Fibroblast of skin of back (primary cell): ENCODE data around the gene ARHGEF12.

Experiments used
- DNase-seq: peaks from one replicate; pipeline ENCODE4 v3.0.0-alpha.2; 2013

ARHGEF12 gene

GRCh38 chr11:120318906-120319305, 17.3 kb upstream of the ARHGEF12 start:
- DNase-seq = no peak

GRCh38 chr11:120324932-120325810, 11.0 kb upstream of the ARHGEF12 start, which contains the start of gene TLCD5:
TLCD5 (plus strand) TSS chr11:120325299; CDS start chr11:120327442, 2,143 bp downstream.
- peak; percentile 77 for DNase-seq

- peak; percentile 27 for DNase-seq
Observed at GRCh38 chr11:120326228-120326627, 10.0 kb upstream of the ARHGEF12 start.

GRCh38 chr11:120326845-120327281, 9.3 kb upstream of the ARHGEF12 start:
- no peak for DNase-seq

DNA sequence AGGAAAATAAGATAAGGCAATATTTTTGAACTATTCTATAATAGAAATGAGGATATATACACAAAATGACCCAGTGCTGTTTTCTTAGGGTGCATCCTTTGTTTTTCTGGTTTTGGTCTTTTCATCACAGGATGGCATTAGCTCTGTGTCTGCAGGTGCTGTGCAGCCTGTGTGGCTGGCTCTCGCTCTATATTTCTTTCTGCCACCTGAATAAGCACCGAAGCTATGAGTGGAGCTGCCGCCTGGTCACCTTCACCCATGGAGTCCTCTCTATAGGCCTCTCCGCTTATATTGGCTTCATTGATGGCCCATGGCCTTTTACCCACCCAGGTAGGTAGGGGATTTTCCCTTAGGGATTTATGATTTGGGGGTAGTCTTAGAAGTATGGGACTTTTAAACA, 8.9 kb upstream of the ARHGEF12 start:
- no peak for DNase-seq

DNA sequence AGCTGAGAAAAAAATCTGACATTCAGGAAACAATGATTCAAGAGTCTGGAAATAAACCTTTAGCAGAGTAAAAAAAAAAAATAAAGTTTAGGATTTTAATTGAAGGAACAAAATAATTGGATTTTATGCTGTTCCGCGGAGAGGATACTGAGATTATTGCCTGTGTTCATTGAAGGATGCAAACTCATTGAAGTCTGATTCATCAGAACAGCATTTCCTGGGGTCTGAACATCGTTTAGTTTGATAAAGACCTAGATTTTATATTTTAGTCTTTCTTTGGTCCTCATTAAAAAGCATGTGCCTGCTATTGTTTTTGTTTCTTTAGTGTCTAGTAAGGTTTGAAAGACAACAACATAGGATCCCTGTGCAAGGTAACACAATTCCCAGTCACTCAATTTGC, 6.7 kb upstream of the ARHGEF12 start:
- peak; percentile 32 for DNase-seq

GRCh38 chr11:120330045-120330444, 6.2 kb upstream of the ARHGEF12 start:
- DNase-seq = no peak

DNA sequence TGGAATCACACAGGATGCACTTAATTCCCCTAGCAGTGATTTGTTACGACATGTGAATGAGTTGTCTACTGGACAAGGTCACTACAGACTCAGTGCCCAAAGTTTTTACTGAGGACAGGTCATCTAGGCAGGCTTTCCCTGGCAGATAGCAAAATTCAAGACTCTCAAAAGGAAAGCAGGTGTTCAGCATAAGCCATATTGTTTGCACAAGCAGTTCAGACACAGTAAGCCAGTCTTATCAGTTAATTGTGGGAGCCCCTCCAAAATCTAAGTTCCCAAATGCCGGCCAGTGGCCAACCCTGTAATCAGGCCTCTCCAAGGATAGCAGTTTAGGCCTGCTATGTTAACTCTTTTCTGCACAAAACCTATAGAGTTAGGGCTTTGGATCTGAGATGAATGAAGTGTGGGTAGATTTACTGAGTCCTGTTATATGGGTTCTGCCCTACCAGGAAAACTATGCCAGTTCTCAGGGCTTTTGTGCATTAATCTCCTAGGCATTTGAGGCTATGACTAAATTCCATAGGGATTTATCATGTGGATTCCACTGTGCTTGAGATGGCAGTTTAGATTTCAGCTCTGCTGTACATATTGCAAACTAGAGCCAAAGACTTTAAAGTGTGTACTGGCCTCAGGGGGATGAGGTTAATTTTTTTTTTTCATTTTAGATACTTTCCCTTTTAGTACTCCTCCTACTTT, 4.8 kb upstream of the ARHGEF12 start:
- peak; percentile 97 for DNase-seq

DNA sequence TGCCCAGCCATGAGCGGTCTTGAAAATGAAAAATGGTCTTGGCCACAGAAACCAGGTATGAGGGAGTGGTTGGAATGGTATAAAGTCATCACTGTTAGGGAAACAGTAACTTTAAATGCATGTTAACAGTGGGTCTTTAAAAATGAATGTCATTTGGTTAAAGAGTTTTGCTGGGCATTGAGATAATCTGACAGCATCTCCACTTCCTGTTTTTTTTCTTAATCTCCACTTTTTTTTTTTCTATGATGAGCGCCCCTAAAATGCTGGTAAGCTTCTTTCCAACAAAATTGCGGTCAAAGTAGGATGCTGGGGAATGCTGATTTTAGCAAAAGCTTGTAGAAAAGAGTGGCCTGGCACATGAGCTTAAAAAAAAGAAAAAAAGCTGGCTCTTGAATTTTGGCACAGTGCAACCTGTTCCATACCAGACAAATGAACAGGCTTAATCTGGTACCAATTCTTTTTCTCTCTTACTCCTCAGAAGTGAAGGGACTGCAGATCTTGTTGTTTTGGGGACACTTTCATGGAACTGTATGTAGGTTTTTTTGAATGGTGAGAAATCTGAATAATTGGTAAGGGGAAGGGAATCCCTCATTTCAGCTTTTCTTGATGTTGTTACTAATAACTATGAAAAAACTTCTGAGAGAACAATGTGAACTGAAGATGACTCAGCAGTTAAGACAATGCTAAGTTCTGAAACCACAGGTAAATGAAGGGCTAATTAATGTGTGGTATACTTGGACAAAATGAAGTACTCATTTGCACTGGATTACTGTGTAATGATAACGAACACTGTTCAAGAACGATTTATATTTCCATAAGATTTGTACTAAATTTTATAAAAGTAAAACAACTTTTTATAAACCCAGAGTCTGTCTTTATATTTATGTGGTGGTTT, 3.1 kb upstream of the ARHGEF12 start:
- no peak for DNase-seq

DNA sequence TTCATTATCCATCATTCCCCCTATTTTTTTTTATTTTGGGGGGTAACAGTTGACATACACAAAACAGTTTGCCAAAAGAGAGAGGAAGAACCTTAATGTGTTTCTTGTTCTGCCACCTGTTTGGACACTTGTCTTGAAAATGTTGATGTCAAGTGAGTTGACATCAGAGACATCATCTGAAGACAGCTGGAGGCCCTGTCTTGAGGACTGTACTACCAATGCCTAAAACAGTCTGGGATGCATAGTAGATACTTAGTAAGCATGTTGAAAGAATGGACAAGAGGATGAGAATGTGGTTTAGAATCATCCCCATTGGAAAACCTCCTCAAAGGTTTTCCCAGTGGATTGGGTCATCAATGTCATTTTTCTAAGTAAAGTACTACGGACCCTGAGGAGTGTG, 2.4 kb upstream of the ARHGEF12 start:
- DNase-seq = no peak

DNA sequence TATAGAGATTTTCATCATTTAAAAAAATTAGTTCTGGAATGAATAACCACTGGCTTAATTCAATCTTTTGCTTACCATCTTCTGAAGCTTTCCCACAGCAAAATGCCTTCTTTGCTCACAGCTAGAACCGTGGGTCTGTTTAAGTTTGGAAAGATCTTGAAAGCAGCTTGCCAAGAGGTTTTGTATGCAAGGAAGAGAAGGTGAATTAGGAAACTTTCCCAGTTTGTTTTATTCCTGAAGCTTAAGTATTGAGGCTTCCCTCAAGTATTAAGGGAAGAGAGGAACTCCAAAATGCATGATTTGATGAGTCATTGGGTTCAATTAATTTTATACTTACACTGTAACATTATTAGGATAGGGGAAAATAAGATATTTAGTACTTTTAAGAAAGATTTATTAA, 1.9 kb upstream of the ARHGEF12 start:
- no peak for DNase-seq

- DNase-seq = peak; percentile 83
Observed at GRCh38 chr11:120334894-120335462, 1.2 kb upstream of the ARHGEF12 start.

- DNase-seq = no peak
Observed at GRCh38 chr11:120335556-120335907, 681 bp upstream of the ARHGEF12 start.

DNA sequence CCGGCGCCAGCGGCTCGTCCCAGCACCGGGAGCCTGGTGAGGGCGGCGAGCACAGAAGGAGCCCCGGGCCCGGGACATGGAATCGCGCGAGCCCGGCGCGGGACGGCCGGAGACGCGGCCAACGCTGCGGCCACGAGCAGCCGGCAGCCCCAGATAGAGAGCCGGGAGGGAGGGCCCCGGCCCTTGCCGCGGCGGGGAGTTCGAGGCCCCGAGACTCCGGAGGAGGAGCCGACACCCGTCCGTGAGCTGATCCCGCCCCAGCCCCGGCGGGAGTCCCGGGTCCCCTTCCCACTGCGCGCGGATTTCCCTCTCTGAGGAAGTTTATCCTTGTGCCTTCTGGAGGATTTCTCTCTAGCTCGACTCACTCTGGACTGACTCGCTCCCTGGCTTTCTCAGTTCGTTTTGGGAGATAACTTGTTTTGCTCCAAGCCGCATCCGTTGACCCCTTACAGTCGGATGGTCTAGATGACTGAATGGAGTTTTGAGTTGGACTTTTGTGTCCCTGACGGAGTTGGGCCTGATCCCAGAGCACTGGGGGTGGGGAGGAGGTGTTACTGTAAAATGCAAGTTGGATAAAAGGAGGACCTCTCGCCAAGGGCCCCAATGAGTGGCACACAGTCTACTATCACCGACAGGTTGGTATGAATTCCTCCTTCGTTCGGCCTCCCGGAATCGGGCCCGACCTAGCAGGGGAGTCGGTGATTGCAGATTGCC, 585 bp downstream of the ARHGEF12 start:
- peak; percentile 57 for DNase-seq

GRCh38 chr11:120337355-120338106, 1.3 kb downstream of the ARHGEF12 start:
- no peak for DNase-seq

DNA sequence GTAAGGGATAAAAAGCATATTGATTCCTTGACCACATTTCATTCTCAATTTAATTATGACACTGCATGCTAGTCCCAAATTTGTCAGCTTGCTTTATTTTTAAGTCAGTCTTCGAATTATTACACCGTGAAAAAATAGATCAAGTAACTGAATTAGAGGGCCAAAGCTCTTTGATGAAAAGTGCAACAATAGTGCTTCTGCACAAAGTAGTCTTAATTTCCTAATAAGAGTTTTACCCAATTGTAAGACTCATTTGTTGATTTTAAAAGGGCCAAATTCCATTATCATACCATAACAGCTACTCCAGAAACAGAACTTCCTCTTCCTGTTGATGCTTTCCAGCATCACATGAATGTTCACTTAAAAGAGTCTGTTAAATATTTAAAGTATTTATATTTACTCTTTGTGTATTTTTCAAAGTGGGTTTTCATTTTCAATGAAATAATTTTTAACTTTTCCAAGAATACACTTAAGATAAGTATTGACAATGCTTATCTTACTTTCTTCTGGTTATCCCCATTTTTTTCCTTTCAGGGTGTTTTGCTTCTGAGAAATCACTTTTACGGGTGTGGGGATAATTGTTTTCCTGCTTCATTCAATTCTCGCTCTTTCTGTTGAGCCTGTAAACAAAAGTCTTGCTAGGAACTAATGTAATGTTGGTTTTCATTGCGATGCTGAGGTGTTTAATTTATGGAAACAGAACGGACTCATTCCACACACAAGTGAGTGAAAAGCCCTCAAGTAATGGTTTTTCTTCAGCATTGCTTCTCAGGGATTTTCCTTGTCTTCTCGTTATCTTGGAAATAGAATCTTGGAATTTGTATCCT, 2.1 kb downstream of the ARHGEF12 start:
- DNase-seq = peak; percentile 43

DNA sequence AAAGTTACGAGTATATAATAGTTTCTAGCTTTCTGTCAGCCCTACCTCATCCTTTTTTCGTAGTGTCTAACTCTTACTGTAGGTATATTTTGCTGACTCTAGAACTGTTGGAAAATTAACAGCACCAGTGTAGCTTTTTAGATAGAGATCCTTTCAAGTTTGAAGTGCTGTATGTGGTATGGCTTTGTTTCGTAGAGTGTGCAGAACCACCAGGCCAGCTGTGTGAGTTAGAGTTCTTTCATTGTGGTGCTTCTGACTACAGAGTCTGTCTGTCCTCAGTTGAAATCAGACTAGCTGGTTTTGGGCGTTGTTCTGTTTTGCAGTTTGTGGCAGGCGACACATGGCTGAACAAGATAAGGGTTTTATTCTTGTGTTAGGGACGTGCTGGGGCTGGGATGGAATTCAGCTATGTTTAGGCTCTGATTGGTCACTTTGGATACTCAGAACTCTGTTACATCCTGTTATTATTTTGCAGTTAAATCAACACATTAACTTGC, 3.2 kb downstream of the ARHGEF12 start:
- peak; percentile 54 for DNase-seq

- no peak for DNase-seq
Observed at GRCh38 chr11:120340529-120340928, 4.3 kb downstream of the ARHGEF12 start.

- no peak for DNase-seq
Observed at GRCh38 chr11:120342226-120342625, 6.0 kb downstream of the ARHGEF12 start.

DNA sequence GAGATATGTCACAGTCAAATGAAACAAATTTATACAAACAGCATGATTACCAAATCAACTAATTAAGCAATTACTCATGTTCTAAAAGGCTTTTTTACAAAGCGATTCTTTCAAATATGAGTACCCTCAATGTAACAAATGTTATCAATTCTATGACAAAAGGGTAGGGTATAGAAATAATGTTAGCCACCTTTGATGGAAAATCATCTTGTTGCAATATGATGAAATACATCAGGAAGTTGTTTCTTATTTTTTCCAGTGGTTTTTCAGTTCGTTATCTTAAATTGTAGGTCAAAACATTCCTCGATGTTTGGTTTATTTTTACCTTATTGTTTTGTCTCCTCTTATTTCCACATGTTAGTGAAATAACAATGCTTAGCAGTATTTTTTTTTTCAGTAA, 6.5 kb downstream of the ARHGEF12 start:
- no peak for DNase-seq
